BE2C (cell line): ENCODE data around the gene COL26A1.
"Not testable (repeated sequence)": the region's sequence is repeated elsewhere in the genome, so short reads cannot be mapped to it uniquely, and the experiment has no call there.

Source experiments
- DNase-seq: peaks from one replicate; pipeline ENCODE4 v3.0.0-alpha.2; 2020
- H3K27me3 ChIP-seq: fragments of 250-450 bp; sonication (Bioruptor Pico); 2 replicates; pipeline ENCODE4 v1.5.1; 2020; ENCODE audit warnings: mild to moderate bottlenecking
- H3K36me3 ChIP-seq: fragments of 250-450 bp; sonication (Bioruptor Pico); 2 replicates; pipeline ENCODE4 v1.5.1; 2020; ENCODE audit warnings: mild to moderate bottlenecking
- H3K4me1 ChIP-seq: fragments of 250-450 bp; sonication (Bioruptor Pico); 2 replicates; pipeline ENCODE4 v1.5.1; 2020
- H3K4me3 ChIP-seq: 2 replicates; pipeline ENCODE4 v1.5.1; 2011; ENCODE audit warnings: low read depth, low read length
- H3K9me3 ChIP-seq: fragments of 250-450 bp; sonication (Bioruptor Pico); 2 replicates; pipeline ENCODE4 v1.5.1; 2020
- TF ChIP-seq, protein P1 (sequence below): IDR thresholded peaks from 2 replicates; pipeline ENCODE4 v1.5.1; 2012; ENCODE audit warnings: mild to moderate bottlenecking, low read depth, low read length

Gene COL26A1

DNA sequence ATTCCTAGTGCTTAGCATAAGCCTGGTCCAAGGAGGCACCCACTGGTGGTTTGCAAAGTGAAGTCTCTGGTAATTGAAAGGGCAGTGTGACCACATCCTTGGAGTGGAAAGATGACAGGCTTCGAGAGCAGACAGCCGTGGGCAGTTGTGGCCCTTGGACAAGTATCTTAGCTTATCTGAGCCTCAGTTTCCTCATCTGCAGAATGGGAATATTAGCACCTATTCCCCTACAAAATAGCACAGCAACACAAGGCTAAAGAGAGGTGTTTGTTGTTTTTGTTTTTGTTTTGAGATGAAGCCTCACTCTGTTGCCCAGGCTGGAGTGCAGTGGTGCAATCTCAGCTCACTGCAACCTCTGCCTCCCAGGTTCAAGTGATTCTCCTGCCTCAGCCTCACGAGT lies 237.1 kb downstream of the COL26A1 start:
- H3K36me3 ChIP-seq: no peaks in the 10 kb centered on the region
- TF ChIP-seq, protein P1, sequence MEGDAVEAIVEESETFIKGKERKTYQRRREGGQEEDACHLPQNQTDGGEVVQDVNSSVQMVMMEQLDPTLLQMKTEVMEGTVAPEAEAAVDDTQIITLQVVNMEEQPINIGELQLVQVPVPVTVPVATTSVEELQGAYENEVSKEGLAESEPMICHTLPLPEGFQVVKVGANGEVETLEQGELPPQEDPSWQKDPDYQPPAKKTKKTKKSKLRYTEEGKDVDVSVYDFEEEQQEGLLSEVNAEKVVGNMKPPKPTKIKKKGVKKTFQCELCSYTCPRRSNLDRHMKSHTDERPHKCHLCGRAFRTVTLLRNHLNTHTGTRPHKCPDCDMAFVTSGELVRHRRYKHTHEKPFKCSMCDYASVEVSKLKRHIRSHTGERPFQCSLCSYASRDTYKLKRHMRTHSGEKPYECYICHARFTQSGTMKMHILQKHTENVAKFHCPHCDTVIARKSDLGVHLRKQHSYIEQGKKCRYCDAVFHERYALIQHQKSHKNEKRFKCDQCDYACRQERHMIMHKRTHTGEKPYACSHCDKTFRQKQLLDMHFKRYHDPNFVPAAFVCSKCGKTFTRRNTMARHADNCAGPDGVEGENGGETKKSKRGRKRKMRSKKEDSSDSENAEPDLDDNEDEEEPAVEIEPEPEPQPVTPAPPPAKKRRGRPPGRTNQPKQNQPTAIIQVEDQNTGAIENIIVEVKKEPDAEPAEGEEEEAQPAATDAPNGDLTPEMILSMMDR: no peak
- H3K4me1 ChIP-seq: no peaks in the 10 kb centered on the region; the same call in 1 of the 2 replicates
- H3K27me3 ChIP-seq: no peaks in the 10 kb centered on the region
- H3K4me3 ChIP-seq: no peak overlapping the region
- DNase-seq: no peak
- no peaks in the 10 kb centered on the region for H3K9me3 ChIP-seq

DNA sequence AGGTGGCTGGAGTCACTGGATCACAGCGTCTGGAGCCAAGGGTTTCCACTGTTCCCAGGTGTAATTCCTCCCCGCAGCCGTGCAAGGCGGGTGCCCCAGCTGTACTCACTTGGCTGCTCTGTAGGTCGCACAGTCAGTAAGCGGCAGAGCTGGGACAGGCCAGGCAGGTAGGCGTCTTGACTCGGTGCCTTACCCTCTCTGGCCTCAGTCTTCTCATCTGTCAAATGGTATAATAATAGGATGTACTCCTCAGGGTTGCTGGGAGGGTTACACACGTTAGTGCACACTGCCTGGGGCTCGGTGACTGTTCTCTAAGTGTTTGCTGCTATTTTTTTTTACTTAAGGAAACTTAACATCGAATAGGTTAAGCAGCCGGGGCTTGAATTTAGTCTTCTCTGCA lies 239.4 kb downstream of the COL26A1 start:
- H3K36me3 ChIP-seq: no peaks in the 10 kb centered on the region
- TF ChIP-seq, protein P1: no peak
- H3K9me3 ChIP-seq: no peaks in the 10 kb centered on the region
- no peaks in the 10 kb centered on the region; the same call in 1 of the 2 replicates for H3K4me1 ChIP-seq
- DNase-seq: no peak
- H3K4me3 ChIP-seq: no peak overlapping the region
- H3K27me3 ChIP-seq: no peaks in the 10 kb centered on the region

DNA sequence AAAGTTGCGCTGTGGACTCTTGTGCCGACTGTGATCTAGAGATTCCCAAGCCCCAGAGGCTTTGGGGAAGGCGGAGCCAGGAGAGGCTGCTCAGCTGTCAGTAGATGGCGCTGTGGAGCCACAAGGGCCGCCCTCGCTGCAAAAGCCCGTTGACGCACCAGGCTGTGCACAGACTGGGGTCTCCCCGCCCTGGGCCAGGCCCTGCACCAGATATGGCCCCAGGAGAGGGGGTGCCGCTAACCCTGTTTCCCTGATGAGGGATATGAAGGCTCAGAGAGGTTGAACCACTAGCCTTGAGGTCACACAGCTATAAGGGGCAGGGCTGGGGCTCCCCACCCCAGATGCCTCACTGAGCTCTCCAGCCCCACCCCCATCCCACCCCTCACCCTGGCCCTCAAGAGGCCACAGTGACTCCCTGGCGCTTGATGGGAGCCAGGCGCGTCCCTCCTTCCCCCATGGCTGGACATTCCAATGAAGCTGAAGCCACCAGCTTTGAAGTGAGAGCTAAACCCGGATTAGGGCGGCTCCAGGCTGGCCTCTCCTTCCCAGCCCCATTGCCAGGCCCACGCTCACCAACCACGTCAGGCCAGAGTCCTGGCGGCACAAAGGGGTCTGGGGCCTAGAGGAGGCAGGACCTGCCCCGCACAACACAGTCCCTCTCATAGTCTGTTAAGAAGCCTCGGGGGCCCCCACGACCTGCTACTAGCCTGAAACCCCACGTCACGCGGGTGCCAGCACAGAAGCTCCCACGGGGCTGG lies 240.0 kb downstream of the COL26A1 start:
- Histone ChIP-seq H3K4me3 (no peak overlapping the region), H3K36me3 (no peaks in the 10 kb centered on the region), H3K27me3 (no peaks in the 10 kb centered on the region), H3K9me3 (no peaks in the 10 kb centered on the region), H3K4me1 (no peaks in the 10 kb centered on the region; the same call in 1 of the 2 replicates)
- TF ChIP-seq, protein P1: peak; percentile 97
- peak; percentile 87 for DNase-seq

DNA sequence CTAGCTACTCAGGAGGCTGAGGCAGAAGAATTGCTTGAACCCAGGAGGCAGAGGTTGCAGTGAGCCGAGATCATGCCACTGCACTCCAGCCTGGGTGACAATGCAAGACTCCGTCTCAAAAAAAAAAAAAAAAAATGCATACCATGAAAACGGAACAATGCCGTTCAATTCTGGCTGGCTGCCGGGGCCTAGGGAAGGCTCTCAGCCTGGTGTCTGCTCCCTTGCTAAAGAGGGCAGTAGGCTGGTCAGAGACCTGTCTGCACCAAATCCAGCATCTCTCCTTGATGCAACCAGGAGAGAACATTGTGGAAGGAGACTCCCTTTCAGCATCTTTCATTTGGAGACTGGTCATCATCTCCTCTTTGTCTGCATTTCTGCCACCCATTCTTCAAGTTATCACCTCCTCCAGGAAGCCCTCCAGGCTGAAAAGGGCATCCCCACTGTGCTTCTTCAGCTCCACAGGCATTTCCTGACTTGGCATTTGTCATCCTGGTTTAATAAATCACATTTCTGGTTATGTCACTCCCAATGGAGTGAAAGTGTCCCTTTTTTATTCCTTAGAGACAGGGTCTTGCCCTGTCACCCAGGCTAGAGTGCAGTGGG lies 241.8 kb downstream of the COL26A1 start:
- H3K36me3 ChIP-seq: no peaks in the 10 kb centered on the region
- H3K9me3 ChIP-seq: no peaks in the 10 kb centered on the region
- DNase-seq: no peak
- TF ChIP-seq, protein P1: no peak
- no peaks in the 10 kb centered on the region for H3K27me3 ChIP-seq
- H3K4me1 ChIP-seq: no peaks in the 10 kb centered on the region; the same call in 1 of the 2 replicates
- no peak overlapping the region for H3K4me3 ChIP-seq

DNA sequence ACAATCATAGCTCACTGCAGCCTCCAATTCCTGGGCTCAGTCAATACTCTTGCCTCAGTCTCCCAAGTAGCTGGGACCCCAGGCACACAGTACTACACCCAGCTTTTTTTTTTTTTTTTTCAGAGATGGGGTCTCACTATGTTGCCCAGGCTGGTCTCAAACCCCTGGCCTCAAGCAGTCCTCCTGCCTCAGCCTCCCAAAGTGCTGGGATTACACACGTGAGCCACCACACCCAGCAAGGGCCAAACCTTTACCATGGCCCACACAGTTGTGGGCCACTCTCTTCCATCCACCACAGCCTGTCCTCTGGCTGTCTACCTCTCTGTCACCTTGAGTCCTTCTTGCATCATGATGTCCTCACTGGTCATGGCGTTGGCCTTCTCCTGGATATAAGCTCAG lies 242.3 kb downstream of the COL26A1 start:
- not testable (repeated sequence) for DNase-seq, H3K27me3 ChIP-seq, H3K4me1 ChIP-seq, H3K4me3 ChIP-seq, H3K9me3 ChIP-seq, H3K36me3 ChIP-seq

DNA sequence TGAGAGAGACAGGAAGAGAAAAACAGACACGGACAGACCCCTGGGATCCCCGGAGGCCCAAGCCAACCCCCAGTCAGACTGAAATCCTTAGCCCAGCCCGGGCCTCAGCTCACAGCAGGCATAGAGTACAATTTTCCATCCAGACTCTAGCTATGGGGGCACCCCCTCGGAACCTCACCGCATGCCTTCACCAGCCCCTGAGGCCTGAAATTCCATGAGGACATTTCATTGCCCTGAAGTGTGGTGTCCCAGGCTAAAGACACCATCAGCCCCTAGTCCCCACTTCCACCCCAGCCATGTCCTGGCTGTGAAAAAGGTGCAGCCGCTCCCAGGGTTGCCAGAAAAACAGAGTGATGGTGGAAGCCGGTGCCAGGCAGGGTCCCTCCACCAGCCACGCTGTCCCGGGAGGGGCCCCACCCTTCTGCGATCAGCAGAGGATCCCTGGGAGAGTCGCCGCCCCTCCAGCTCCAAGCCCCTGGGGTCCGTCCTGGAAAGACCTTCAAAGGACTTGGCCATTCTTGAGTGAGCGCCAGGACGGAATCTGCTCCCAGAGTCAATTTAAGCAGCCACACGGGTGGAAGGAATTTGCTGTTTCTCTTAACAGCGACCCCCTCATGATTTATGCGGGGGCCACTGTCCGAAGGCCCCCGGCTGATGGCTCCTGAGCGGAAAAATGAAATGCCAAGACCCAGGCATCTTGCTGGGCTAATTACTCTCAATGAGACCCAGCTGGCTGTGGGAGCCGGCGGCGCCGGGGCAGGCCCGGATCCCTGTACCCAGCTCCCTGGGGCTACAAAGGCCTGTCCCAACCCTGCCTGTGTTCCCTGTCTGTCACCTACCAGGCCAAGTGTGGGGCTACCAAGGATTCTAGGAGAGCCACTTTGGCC lies 243.2 kb downstream of the COL26A1 start:
- Histone ChIP-seq H3K9me3 (no peaks in the 10 kb centered on the region), H3K4me1 (no peaks in the 10 kb centered on the region; the same call in 1 of the 2 replicates), H3K4me3 (no peak overlapping the region), H3K36me3 (no peaks in the 10 kb centered on the region), H3K27me3 (no peaks in the 10 kb centered on the region)
- DNase-seq: no peak
- TF ChIP-seq, protein P1: no peak
